ENCODE data around the gene MYCN.

The MYCN gene

GRCh38 chr2:15894481-15895144 is 45.7 kb upstream of the MYCN start:
- TF ChIP-seq CTCF (IDR thresholded peaks at IDR 0.05; ENCODE audit: low read depth, low read length, missing control alignments), result no peak
- H3K4me3 ChIP-seq (replicated peaks; ENCODE audit: low read depth, low read length), result no peak overlapping the region
- DNase-seq (ENCODE audit: extremely low read depth, low read depth), result no peak

- no peak for DNase-seq (ENCODE audit: extremely low read depth, low read depth)
- no peak overlapping the region for H3K4me3 ChIP-seq (replicated peaks; ENCODE audit: low read depth, low read length)
- TF ChIP-seq CTCF (IDR thresholded peaks at IDR 0.05; ENCODE audit: low read depth, low read length, missing control alignments), result no peak
Observed at GRCh38 chr2:15895615-15896469, 44.5 kb upstream of the MYCN start.

GRCh38 chr2:15896859-15897258 is 43.5 kb upstream of the MYCN start:
- no peak for TF ChIP-seq CTCF (IDR thresholded peaks at IDR 0.05; ENCODE audit: low read depth, low read length, missing control alignments)
- no peak for DNase-seq (ENCODE audit: extremely low read depth, low read depth)

GRCh38 chr2:15897431-15898098 is 42.8 kb upstream of the MYCN start:
- no peak for TF ChIP-seq CTCF (IDR thresholded peaks at IDR 0.05; ENCODE audit: low read depth, low read length, missing control alignments)
- no peak overlapping the region for H3K4me3 ChIP-seq (replicated peaks; ENCODE audit: low read depth, low read length)
- DNase-seq (ENCODE audit: extremely low read depth, low read depth), result no peak

More at GRCh38 chr2:15896859-15897258, 43.5 kb upstream of the MYCN start:
- H3K4me3 ChIP-seq (replicated peaks; ENCODE audit: low read depth, low read length), result no peak overlapping the region

- no peak for TF ChIP-seq CTCF (IDR thresholded peaks at IDR 0.05; ENCODE audit: low read depth, low read length, missing control alignments)
- no peak overlapping the region for H3K4me3 ChIP-seq (replicated peaks; ENCODE audit: low read depth, low read length)
- no peak for DNase-seq (ENCODE audit: extremely low read depth, low read depth)
Observed at GRCh38 chr2:15899327-15899612, 41.1 kb upstream of the MYCN start.

GRCh38 chr2:15899751-15900493 is 40.4 kb upstream of the MYCN start:
- DNase-seq (ENCODE audit: extremely low read depth, low read depth), result no peak
- no peak overlapping the region for H3K4me3 ChIP-seq (replicated peaks; ENCODE audit: low read depth, low read length)
- TF ChIP-seq CTCF (IDR thresholded peaks at IDR 0.05; ENCODE audit: low read depth, low read length, missing control alignments), result no peak

All from HFF-Myc (cell line).